Mesendoderm (in vitro differentiated cells): ENCODE results near the gene CMIP.

Source experiments
- DNase-seq: peaks from one replicate; pipeline ENCODE4 v3.0.0; 2013
- H2AK5ac ChIP-seq: 2 replicates; pipeline ENCODE4 v1.6.1; 2013; ENCODE audit warnings: low read length, inconsistent platforms
- H2BK120ac ChIP-seq: 2 replicates; pipeline ENCODE4 v1.6.1; 2013; ENCODE audit warnings: low read depth, mild to moderate bottlenecking, low read length, moderate library complexity, mixed read lengths
- H2BK15ac ChIP-seq: replicated peaks from 2 replicates; pipeline ENCODE4 v1.6.1; 2013; ENCODE audit warnings: low read depth, mild to moderate bottlenecking, moderate library complexity
- H2BK5ac ChIP-seq: 2 replicates; pipeline ENCODE4 v1.6.1; 2013; ENCODE audit warnings: low read length, inconsistent platforms
- H3K18ac ChIP-seq: 2 replicates; pipeline ENCODE4 v1.6.1; 2013; ENCODE audit warnings: mild to moderate bottlenecking, low read length, mixed read lengths
- H3K23ac ChIP-seq: one replicate; pipeline ENCODE4 v1.6.1; 2013; ENCODE audit warnings: low read length
- H3K27ac ChIP-seq: 2 replicates; pipeline ENCODE4 v1.5.1; 2013; ENCODE audit warnings: low read depth, mild to moderate bottlenecking, inconsistent platforms, low read length, moderate library complexity
- H3K27me3 ChIP-seq: 2 replicates; pipeline ENCODE4 v1.6.1; 2013; ENCODE audit warnings: low read length, control low read depth, mild to moderate bottlenecking, inconsistent platforms; ENCODE audit not compliant: insufficient read depth, poor library complexity
- H3K36me3 ChIP-seq: 2 replicates; pipeline ENCODE4 v1.6.1; 2013; ENCODE audit warnings: low read length, inconsistent platforms; ENCODE audit not compliant: control insufficient read depth, insufficient read depth
- H3K4ac ChIP-seq: one replicate; pipeline ENCODE4 v1.6.1; 2013; ENCODE audit warnings: low read depth, mild to moderate bottlenecking, low read length, moderate library complexity
- H3K4me1 ChIP-seq: 2 replicates; pipeline ENCODE4 v1.6.1; 2013; ENCODE audit warnings: low read depth, low read length, inconsistent platforms; ENCODE audit not compliant: control insufficient read depth
- H3K4me2 ChIP-seq: 2 replicates; pipeline ENCODE4 v1.6.1; 2013; ENCODE audit warnings: low read length
- H3K4me3 ChIP-seq: 2 replicates; pipeline ENCODE4 v1.5.1; 2013; ENCODE audit warnings: mild to moderate bottlenecking, low read length
- H3K56ac ChIP-seq: one replicate; pipeline ENCODE4 v1.6.1; 2013; ENCODE audit warnings: low read length
- H3K79me1 ChIP-seq: 2 replicates; pipeline ENCODE4 v1.6.1; 2013; ENCODE audit warnings: low read length, inconsistent platforms
- H3K79me2 ChIP-seq: 2 replicates; pipeline ENCODE4 v1.6.1; 2013; ENCODE audit warnings: mild to moderate bottlenecking, low read length; ENCODE audit not compliant: control insufficient read depth, insufficient read depth
- H3K9ac ChIP-seq: 2 replicates; pipeline ENCODE4 v1.6.1; 2013; ENCODE audit warnings: low read length, inconsistent platforms
- H4K5ac ChIP-seq: one replicate; pipeline ENCODE4 v1.6.1; 2013; ENCODE audit warnings: low read length
- H4K8ac ChIP-seq: one replicate; pipeline ENCODE4 v1.6.1; 2013; ENCODE audit warnings: low read depth, mild to moderate bottlenecking, control low read depth, low read length, moderate library complexity
- WGBS: extraction: QIAGEN DNeasy Blood & Tissue Kit; methylation state at CpG from one replicate; pipeline ENCODE4 v1.1.7; 2013; ENCODE audit warnings: low lambda C conversion rate, missing lambda C conversion rate; ENCODE audit not compliant: insufficient coverage; ENCODE audit errors: extremely low coverage; 5-methylcytosine and 5-hydroxymethylcytosine counted together

CMIP gene

GRCh38 chr16:81625544-81626153 lies 181.0 kb downstream of the CMIP start:
- H3K4me1 ChIP-seq = no peaks in the 10 kb centered on the region
- no peak overlapping the region for H3K18ac ChIP-seq
- no peak overlapping the region for H4K8ac ChIP-seq
- no peak overlapping the region for H2BK5ac ChIP-seq
- H3K9ac ChIP-seq = no peak overlapping the region
- H3K56ac ChIP-seq = no peak overlapping the region
- no peak overlapping the region for H2BK15ac ChIP-seq
- H3K4me2 ChIP-seq = no peak overlapping the region
- no CpG with 5 or more reads among the region's 9 CpGs for WGBS
- no peak overlapping the region for H4K5ac ChIP-seq
- H3K23ac ChIP-seq = no peak overlapping the region
- no peak overlapping the region for H3K4me3 ChIP-seq
- no peaks in the 10 kb centered on the region for H3K79me2 ChIP-seq
- no peak overlapping the region for H3K27ac ChIP-seq
- peaks cover 9% of the 10 kb centered on the region for H3K79me1 ChIP-seq
- H3K4ac ChIP-seq = no peak overlapping the region
- DNase-seq = no peak
- no peak overlapping the region for H2BK120ac ChIP-seq
- no peaks in the 10 kb centered on the region for H3K36me3 ChIP-seq
- H2AK5ac ChIP-seq = no peak overlapping the region
- H3K27me3 ChIP-seq = no peaks in the 10 kb centered on the region

GRCh38 chr16:81626181-81626674 lies 181.6 kb downstream of the CMIP start:
- Histone ChIP-seq H2BK5ac (no peak overlapping the region), H4K8ac (no peak overlapping the region), H3K27me3 (no peaks in the 10 kb centered on the region), H3K4me1 (no peaks in the 10 kb centered on the region), H3K4me2 (no peak overlapping the region), H2AK5ac (no peak overlapping the region), H2BK15ac (no peak overlapping the region), H3K4ac (no peak overlapping the region), H3K79me1 (peaks cover 9% of the 10 kb centered on the region), H2BK120ac (no peak overlapping the region), H3K36me3 (no peaks in the 10 kb centered on the region), H3K27ac (no peak overlapping the region), H3K4me3 (no peak overlapping the region), H3K18ac (no peak overlapping the region), H4K5ac (no peak overlapping the region), H3K56ac (no peak overlapping the region), H3K79me2 (no peaks in the 10 kb centered on the region), H3K9ac (no peak overlapping the region), H3K23ac (no peak overlapping the region)
- DNase-seq = no peak
- WGBS = 100% methylated on average over 5 of the region's 6 CpGs

GRCh38 chr16:81627024-81627423 lies 182.4 kb downstream of the CMIP start:
- Histone ChIP-seq H3K23ac (no peak overlapping the region), H3K18ac (no peak overlapping the region), H3K27me3 (no peaks in the 10 kb centered on the region), H3K9ac (no peak overlapping the region), H3K56ac (no peak overlapping the region), H2BK120ac (no peak overlapping the region), H3K79me1 (peaks cover 9% of the 10 kb centered on the region), H4K8ac (no peak overlapping the region), H3K27ac (no peak overlapping the region), H2BK5ac (no peak overlapping the region), H3K4me1 (no peaks in the 10 kb centered on the region), H4K5ac (no peak overlapping the region), H3K79me2 (no peaks in the 10 kb centered on the region), H3K36me3 (no peaks in the 10 kb centered on the region), H2BK15ac (no peak overlapping the region), H3K4ac (no peak overlapping the region), H3K4me2 (no peak overlapping the region), H3K4me3 (no peak overlapping the region), H2AK5ac (no peak overlapping the region)
- WGBS = no CpG with 5 or more reads among the region's 6 CpGs
- DNase-seq = no peak

GRCh38 chr16:81627729-81628244 lies 183.2 kb downstream of the CMIP start:
- Histone ChIP-seq H2AK5ac (no peak overlapping the region), H2BK120ac (no peak overlapping the region), H3K9ac (no peak overlapping the region), H3K79me1 (peaks cover 9% of the 10 kb centered on the region), H2BK15ac (no peak overlapping the region), H3K4me3 (no peak overlapping the region), H3K4me1 (no peaks in the 10 kb centered on the region), H4K5ac (no peak overlapping the region), H2BK5ac (no peak overlapping the region), H3K27me3 (no peaks in the 10 kb centered on the region), H3K79me2 (no peaks in the 10 kb centered on the region), H3K18ac (no peak overlapping the region), H3K4me2 (no peak overlapping the region), H3K4ac (no peak overlapping the region), H3K27ac (no peak overlapping the region), H4K8ac (no peak overlapping the region), H3K36me3 (no peaks in the 10 kb centered on the region), H3K56ac (no peak overlapping the region), H3K23ac (no peak overlapping the region)
- WGBS = no CpG with 5 or more reads among the region's 12 CpGs
- no peak for DNase-seq

- no peak for DNase-seq
- Histone ChIP-seq H3K9ac (no peak overlapping the region), H3K23ac (peak overlapping the region; percentile 53), H3K27ac (no peak overlapping the region), H3K56ac (no peak overlapping the region), H2BK15ac (no peak overlapping the region), H4K5ac (no peak overlapping the region), H2BK120ac (no peak overlapping the region), H3K27me3 (no peaks in the 10 kb centered on the region), H3K4me1 (peaks cover 6% of the 10 kb centered on the region), H3K36me3 (no peaks in the 10 kb centered on the region), H2BK5ac (no peak overlapping the region), H4K8ac (no peak overlapping the region), H3K79me2 (no peaks in the 10 kb centered on the region), H2AK5ac (no peak overlapping the region), H3K79me1 (peaks cover 13% of the 10 kb centered on the region), H3K4me2 (no peak overlapping the region), H3K4ac (no peak overlapping the region), H3K4me3 (no peak overlapping the region), H3K18ac (no peak overlapping the region)
- no CpG with 5 or more reads among the region's 26 CpGs for WGBS
These were observed 184.6 kb downstream of the CMIP start for GRCh38 chr16:81629034-81629802.
